Measurements from ENCODE around the gene PROZ. TPM values are rescaled to one million over a fixed set of nuclear protein-coding genes. Genes with fewer than 3 reads are reported as not detected.

PROZ gene
- total and polyA plus RNA-seq, 10 donors = 0.11 TPM; not detected in 9

GRCh38 chr13:113146750-113147149, 11.7 kb upstream of the PROZ start:
- TF ChIP-seq CTCF (IDR thresholded peaks at IDR 0.05 in 8 of 11, conservative IDR thresholded peaks at IDR 0.05 in 3 of 11) (no peak), POLR2A (IDR thresholded peaks at IDR 0.05) (no peak), POLR2AphosphoS5 (IDR thresholded peaks at IDR 0.05) (no peak)
- peaks cover 0 to 2% (median under 1%) of the 10 kb centered on the region in 6 donors for H3K4me1 ChIP-seq
- no peaks in the 10 kb centered on the region for H3K9me3 ChIP-seq
- H3K4me3 ChIP-seq = no peak overlapping the region
- no peak overlapping the region for H3K27ac ChIP-seq
- 83 to 90% (median 84%) methylated on average over 7 to 9 of the region's 9 CpGs for WGBS, 5 donors
- no peak for DNase-seq
- no peaks in the 10 kb centered on the region for H3K36me3 ChIP-seq
- H3K27me3 ChIP-seq (replicated peaks in 1 of 7) = peaks cover 0 to 34% (median 0%) of the 10 kb centered on the region in 7 donors
- intact Hi-C loops (cut with DNase I; ENCODE audit: low total_unique reads) = no loop called here

GRCh38 chr13:113147206-113147605, 11.2 kb upstream of the PROZ start:
- intact Hi-C loops (cut with DNase I; ENCODE audit: low total_unique reads) = no loop called here
- WGBS, 5 donors = 78 to 90% (median 87%) methylated on average over 8 of the region's 8 CpGs
- H3K4me3 ChIP-seq = no peak overlapping the region

GRCh38 chr13:113148407-113148806, 10.0 kb upstream of the PROZ start:
- Histone ChIP-seq H3K9me3 (no peaks in the 10 kb centered on the region), H3K36me3 (no peaks in the 10 kb centered on the region), H3K27ac (no peak overlapping the region), H3K4me3 (no peak overlapping the region), H3K27me3 (replicated peaks in 1 of 7) (peaks cover 0 to 51% (median 0%) of the 10 kb centered on the region in 7 donors), H3K4me1 (peaks cover 7 to 19% (median 17%) of the 10 kb centered on the region in 6 donors)
- TF ChIP-seq CTCF (IDR thresholded peaks at IDR 0.05 in 8 of 11, conservative IDR thresholded peaks at IDR 0.05 in 3 of 11) = no peak
- no peak for TF ChIP-seq POLR2AphosphoS5 (IDR thresholded peaks at IDR 0.05)
- TF ChIP-seq POLR2A (IDR thresholded peaks at IDR 0.05) = no peak
- WGBS, 5 donors = 91 to 97% (median 94%) methylated on average over 13 of the region's 13 CpGs
- intact Hi-C loops (cut with DNase I; ENCODE audit: low total_unique reads) = no loop called here
- no peak for DNase-seq

More at GRCh38 chr13:113147206-113147605, 11.2 kb upstream of the PROZ start:
- TF ChIP-seq POLR2A (IDR thresholded peaks at IDR 0.05) (no peak), CTCF (IDR thresholded peaks at IDR 0.05 in 8 of 11, conservative IDR thresholded peaks at IDR 0.05 in 3 of 11) (no peak), POLR2AphosphoS5 (IDR thresholded peaks at IDR 0.05) (no peak)
- Histone ChIP-seq H3K27ac (no peak overlapping the region), H3K27me3 (replicated peaks in 1 of 7) (peaks cover 0 to 39% (median 0%) of the 10 kb centered on the region in 7 donors), H3K4me1 (peaks cover 0 to 7% (median 5%) of the 10 kb centered on the region in 6 donors), H3K36me3 (no peaks in the 10 kb centered on the region), H3K9me3 (no peaks in the 10 kb centered on the region)
- no peak for DNase-seq

- intact Hi-C loops (cut with DNase I; ENCODE audit: low total_unique reads) = no loop called here
- WGBS, 5 donors = 87 to 90% (median 89%) methylated on average over 28 to 38 of the region's 38 CpGs
- Histone ChIP-seq H3K27ac (no peak overlapping the region), H3K27me3 (replicated peaks in 1 of 7) (peaks cover 0 to 53% (median 0%) of the 10 kb centered on the region in 7 donors), H3K4me1 (peaks cover 7 to 22% (median 19%) of the 10 kb centered on the region in 6 donors), H3K4me3 (no peak overlapping the region), H3K9me3 (no peaks in the 10 kb centered on the region), H3K36me3 (no peaks in the 10 kb centered on the region)
- DNase-seq = no peak
- TF ChIP-seq CTCF (IDR thresholded peaks at IDR 0.05 in 8 of 11, conservative IDR thresholded peaks at IDR 0.05 in 3 of 11) (no peak), POLR2AphosphoS5 (IDR thresholded peaks at IDR 0.05) (no peak), POLR2A (IDR thresholded peaks at IDR 0.05) (no peak)
Observed at GRCh38 chr13:113148940-113149503, 9.4 kb upstream of the PROZ start.
